Lower lobe of right lung (tissue), 2 donors: ENCODE measurements around the gene IL12RB1. TPM values are rescaled to one million over a fixed set of nuclear protein-coding genes. Genes with fewer than 3 reads are reported as not detected.
"Not testable (repeated sequence)": the region's sequence is repeated elsewhere in the genome, so short reads cannot be mapped to it uniquely, and the experiment has no call there.

Experiments
- ATAC-seq, 2 donors: fragments of 200-7000 bp; cut with Tn5 transposase; one replicate each; pipeline ENCODE4 v1.9.1; 2020 to 2022; ENCODE audit warnings: mild to moderate bottlenecking in 2 of 2, moderate library complexity in 2 of 2
- DNase-seq: peaks from one replicate; pipeline ENCODE4 v3.0.0-alpha.2; 2020
- H3K27ac ChIP-seq: fragments of 200-600 bp; one replicate; pipeline ENCODE4 v1.8.0; 2022
- H3K27me3 ChIP-seq: fragments of 200-600 bp; one replicate; pipeline ENCODE4 v1.8.0; 2022; ENCODE audit warnings: low read depth
- H3K36me3 ChIP-seq: fragments of 200-600 bp; one replicate; pipeline ENCODE4 v1.8.0; 2022; ENCODE audit warnings: mild to moderate bottlenecking
- H3K4me1 ChIP-seq: fragments of 200-600 bp; one replicate; pipeline ENCODE4 v1.8.0; 2022
- H3K4me3 ChIP-seq: fragments of 200-600 bp; one replicate; pipeline ENCODE4 v1.8.0; 2022; ENCODE audit warnings: mild to moderate bottlenecking
- H3K9me3 ChIP-seq: fragments of 200-600 bp; one replicate; pipeline ENCODE4 v1.8.0; 2022
- intact Hi-C: fragments of 100-400 bp; cut with DNase I; formaldehyde crosslinking; loops from one replicate; pipeline ENCODE4 v1.11.0; 2022
- total RNA-seq: library from RNA; stranded (reverse); fragmentation: NEBNext Ultra II Directional; extraction: Animal tissue kit (Norgen Biotek cat#: 25700); gene quantifications from one replicate; pipeline ENCODE4 v1.2.1, GENCODE V29; 2021
- TF ChIP-seq, protein P1 (sequence below): fragments of 200-600 bp; IDR thresholded peaks from one replicate; pipeline ENCODE4 v1.8.0; 2022; ENCODE audit warnings: antibody characterized with exemption, mild to moderate bottlenecking
- donor health status: DM: no; HTN: yes; CAD: no; lungs with severe emphysema.

Gene IL12RB1
- total RNA-seq, 1 donor from 2014 or later: 14.6 TPM

DNA sequence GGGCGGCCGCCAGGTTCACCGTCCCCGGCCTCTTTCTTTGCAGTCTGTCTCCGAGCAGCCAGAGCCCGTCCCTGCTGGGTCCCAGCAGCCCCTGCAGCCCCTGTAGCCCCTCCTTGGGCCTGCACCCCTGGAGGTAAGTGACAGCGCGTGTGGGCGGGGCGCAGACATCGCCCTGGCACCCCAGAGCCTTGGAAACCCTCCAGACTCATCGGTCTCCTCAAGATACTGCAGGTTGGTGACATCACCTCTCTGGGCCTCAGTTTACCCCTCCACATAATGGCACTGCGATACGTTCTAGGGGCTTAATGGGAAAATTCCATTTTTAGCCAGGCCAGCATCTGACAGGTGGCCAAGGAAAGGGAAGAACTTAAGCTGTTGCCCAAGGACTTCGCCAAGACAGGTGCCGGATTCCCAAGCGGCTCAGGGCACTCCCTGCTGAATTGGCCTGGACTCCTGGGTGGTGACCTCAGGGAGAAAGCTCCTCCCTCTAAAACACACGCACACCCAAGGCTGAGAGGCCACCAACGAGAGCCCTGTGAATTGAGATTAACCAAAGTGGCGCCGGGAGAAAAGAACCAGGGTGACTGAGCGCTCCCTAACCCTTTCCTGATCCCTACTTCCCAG lies 24.0 kb upstream of the IL12RB1 start:
- peak; percentile 71 for DNase-seq

DNA sequence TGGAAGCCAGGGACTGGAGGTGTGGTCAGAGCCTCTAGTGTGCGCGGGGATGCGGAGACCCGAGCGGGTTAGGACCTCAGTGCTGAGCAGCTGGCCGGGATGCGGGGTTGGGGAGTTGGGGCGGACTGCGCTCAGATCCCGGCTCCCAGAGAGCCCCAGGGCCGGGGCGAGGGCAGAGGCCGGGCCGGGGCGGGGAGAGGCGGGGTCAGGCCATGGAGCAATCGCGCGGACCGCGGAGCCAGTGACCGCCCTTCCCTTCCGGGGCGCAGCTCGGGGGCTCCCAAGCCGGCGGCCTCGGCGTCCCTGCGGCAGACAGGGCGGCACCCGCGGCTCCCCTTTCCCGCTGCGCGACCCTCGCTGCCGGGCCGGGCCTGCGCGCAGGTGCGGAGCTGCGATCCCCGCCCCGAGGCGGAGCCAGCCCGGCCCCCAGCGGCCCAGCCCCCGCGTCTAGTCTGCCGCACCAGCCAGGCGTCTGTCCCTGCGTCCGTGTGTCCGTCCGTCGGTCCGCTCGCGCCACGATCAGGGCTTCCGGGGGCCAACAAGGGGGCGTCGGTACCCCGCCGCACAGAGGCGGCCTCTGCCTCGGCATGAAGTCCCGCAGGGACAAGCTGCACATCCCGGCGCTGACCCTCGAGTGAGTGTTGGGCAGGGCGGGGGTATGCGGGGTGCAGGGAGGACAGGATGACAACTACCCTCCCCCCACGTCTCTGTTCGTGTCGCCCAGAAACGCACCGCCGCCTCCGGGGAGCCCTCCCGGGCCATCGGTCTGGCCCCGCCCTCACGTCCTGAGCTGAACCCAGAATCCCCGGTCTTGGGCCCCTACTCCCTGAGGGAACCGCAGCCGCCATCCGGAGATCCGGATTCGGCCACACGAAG lies 23.2 kb upstream of the IL12RB1 start:
- TF ChIP-seq, protein P1, sequence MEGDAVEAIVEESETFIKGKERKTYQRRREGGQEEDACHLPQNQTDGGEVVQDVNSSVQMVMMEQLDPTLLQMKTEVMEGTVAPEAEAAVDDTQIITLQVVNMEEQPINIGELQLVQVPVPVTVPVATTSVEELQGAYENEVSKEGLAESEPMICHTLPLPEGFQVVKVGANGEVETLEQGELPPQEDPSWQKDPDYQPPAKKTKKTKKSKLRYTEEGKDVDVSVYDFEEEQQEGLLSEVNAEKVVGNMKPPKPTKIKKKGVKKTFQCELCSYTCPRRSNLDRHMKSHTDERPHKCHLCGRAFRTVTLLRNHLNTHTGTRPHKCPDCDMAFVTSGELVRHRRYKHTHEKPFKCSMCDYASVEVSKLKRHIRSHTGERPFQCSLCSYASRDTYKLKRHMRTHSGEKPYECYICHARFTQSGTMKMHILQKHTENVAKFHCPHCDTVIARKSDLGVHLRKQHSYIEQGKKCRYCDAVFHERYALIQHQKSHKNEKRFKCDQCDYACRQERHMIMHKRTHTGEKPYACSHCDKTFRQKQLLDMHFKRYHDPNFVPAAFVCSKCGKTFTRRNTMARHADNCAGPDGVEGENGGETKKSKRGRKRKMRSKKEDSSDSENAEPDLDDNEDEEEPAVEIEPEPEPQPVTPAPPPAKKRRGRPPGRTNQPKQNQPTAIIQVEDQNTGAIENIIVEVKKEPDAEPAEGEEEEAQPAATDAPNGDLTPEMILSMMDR: no peak
- ATAC-seq: peak; percentile 83 to 84
- Histone ChIP-seq H3K36me3 (peaks cover 8% of the 10 kb centered on the region), H3K27ac (peak overlapping the region; percentile 87), H3K4me3 (peak overlapping the region; percentile 71), H3K27me3 (no peaks in the 10 kb centered on the region), H3K4me1 (peaks cover 34% of the 10 kb centered on the region), H3K9me3 (no peaks in the 10 kb centered on the region)
- DNase-seq: peak; percentile 85
- intact Hi-C loops: no loop called here

More for the DNA sequence above, 24.0 kb upstream of the IL12RB1 start:
- Histone ChIP-seq H3K9me3 (no peaks in the 10 kb centered on the region), H3K27me3 (no peaks in the 10 kb centered on the region), H3K4me1 (peaks cover 34% of the 10 kb centered on the region), H3K4me3 (peak overlapping the region; percentile 71), H3K27ac (peak overlapping the region; percentile 87), H3K36me3 (peaks cover 8% of the 10 kb centered on the region)
- peak; percentile 71 to 77 for ATAC-seq
- TF ChIP-seq, protein P1: no peak
- intact Hi-C loops: no loop called here

DNA sequence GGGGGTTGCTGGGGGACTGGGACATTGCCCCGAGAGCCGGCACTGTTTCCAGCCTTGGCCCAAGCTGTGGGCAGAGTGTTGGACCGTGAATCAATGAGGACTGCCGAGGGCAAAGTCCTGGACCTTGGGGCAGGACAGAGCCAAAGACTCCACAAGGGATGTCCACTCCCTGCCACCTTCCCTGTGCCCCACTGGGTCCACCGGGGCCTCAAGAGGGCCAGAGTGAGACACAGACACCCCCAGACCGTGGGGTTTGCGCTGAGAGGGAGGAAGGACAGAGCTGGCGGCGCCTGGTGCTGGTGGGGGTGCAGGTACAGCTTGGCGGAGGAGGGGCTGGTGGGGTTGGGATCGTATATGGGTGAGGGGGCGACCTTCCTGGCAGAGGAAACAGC lies 22.6 kb upstream of the IL12RB1 start:
- Histone ChIP-seq H3K4me3 (peak overlapping the region; percentile 71), H3K27ac (peak overlapping the region; percentile 87)
- ATAC-seq: peak in 1 of 2 donors; percentile 0

DNA sequence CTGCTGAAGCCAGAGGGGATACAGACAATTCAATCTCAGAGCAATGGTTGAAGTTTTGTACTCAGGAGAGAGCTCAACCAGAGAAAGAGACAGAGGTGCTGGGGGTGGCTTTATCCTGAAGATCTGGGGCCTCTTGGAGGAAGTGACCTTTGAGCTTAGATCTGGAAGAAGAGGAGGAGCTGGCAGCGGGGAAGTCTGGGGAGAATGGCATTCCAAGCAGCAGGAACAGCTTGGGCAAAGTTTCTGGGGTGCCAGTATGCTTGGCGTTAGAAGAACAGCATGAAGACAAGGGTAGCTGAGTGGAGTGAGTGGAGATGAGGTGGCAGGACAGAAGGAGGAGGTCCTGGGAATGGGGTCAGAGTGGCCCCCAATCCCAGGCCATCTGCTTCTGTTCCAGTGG lies 22.2 kb upstream of the IL12RB1 start:
- TF ChIP-seq, protein P1: no peak
- peaks cover 45% of the 10 kb centered on the region for H3K4me1 ChIP-seq
- H3K9me3 ChIP-seq: no peaks in the 10 kb centered on the region
- peaks cover 4% of the 10 kb centered on the region for H3K36me3 ChIP-seq
- H3K27me3 ChIP-seq: no peaks in the 10 kb centered on the region
- no peak for DNase-seq
- no peak overlapping the region for H3K27ac ChIP-seq
- no peak overlapping the region for H3K4me3 ChIP-seq
- no peak for ATAC-seq
- intact Hi-C loops: no loop called here

More for the DNA sequence above, 22.6 kb upstream of the IL12RB1 start:
- DNase-seq: no peak
- intact Hi-C loops: no loop called here
- H3K36me3 ChIP-seq: peaks cover 8% of the 10 kb centered on the region
- peaks cover 40% of the 10 kb centered on the region for H3K4me1 ChIP-seq
- TF ChIP-seq, protein P1: no peak
- H3K9me3 ChIP-seq: no peaks in the 10 kb centered on the region
- no peaks in the 10 kb centered on the region for H3K27me3 ChIP-seq

DNA sequence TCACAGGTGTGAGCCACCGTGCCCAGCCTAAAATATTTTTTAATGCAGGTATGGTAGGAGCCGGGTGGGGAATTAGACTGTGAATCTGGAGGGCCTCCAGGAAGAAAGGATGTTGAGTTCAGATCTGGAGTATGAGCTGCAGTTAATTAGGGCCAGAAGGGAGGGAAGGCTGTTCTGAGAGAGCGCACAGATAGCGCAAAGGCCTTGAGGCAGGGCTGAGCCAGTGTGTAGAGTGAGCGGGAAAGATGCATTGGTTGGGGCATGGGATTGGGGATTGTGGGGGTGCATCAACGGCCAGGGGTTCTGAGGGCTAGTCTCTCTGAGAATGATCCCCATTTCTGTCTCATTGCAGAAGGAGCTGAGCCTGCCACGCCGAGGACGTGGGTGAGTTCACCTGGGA lies 20.5 kb upstream of the IL12RB1 start:
- no peak for ATAC-seq
- H3K27me3 ChIP-seq: no peaks in the 10 kb centered on the region
- DNase-seq: no peak
- H3K4me1 ChIP-seq: peaks cover 47% of the 10 kb centered on the region
- H3K36me3 ChIP-seq: no peaks in the 10 kb centered on the region
- intact Hi-C loops: no loop called here
- TF ChIP-seq, protein P1: no peak
- H3K4me3 ChIP-seq: no peak overlapping the region
- no peak overlapping the region for H3K27ac ChIP-seq
- H3K9me3 ChIP-seq: no peaks in the 10 kb centered on the region

DNA sequence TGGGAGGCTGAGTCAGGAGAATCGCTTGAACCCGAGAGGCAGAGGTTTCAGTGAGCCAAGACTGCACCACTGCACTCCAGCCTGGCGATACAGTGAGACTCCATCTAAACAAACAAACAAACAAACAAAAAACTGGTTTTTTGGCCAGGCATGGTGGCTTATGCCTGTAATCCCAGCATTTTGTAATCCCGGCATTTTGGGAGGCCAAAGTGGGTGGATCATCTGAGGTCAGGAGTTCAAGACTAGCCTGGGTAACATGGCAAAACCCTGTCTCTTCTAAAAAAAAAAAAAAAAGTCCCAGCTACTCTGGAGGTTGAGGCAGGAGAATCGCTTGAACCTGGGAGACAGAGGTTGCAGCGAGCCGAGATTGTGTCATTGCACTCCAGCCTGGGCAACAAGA lies 18.5 kb upstream of the IL12RB1 start:
- H3K9me3 ChIP-seq, H3K36me3 ChIP-seq, ATAC-seq, intact Hi-C loops, DNase-seq, H3K27me3 ChIP-seq, H3K27ac ChIP-seq, H3K4me3 ChIP-seq: not testable (repeated sequence)
- peaks cover 33% of the 10 kb centered on the region for H3K4me1 ChIP-seq
